GM19193 (cell line): ENCODE data around the gene ERI3.

Experiments used
- POLR2A ChIP-seq: IDR thresholded peaks from 4 replicates; pipeline ENCODE4 v1.6.1; 2011; ENCODE audit not compliant: insufficient read depth, insufficient read length; ENCODE audit errors: extremely low read depth

Gene ERI3

GRCh38 chr1:44229435-44230167 lies 125.5 kb downstream of the ERI3 start:
- TF ChIP-seq POLR2A, result no peak

- TF ChIP-seq POLR2A, result no peak
Observed at GRCh38 chr1:44228218-44228617, 126.8 kb downstream of the ERI3 start.

GRCh38 chr1:44227211-44227610 lies 127.8 kb downstream of the ERI3 start:
- no peak for TF ChIP-seq POLR2A

GRCh38 chr1:44225761-44226160 lies 129.3 kb downstream of the ERI3 start:
- TF ChIP-seq POLR2A, result no peak

GRCh38 chr1:44223187-44223610 lies 131.9 kb downstream of the ERI3 start:
- TF ChIP-seq POLR2A, result no peak

- peak; percentile 19 for TF ChIP-seq POLR2A
Observed at GRCh38 chr1:44222397-44223186, 132.5 kb downstream of the ERI3 start.

GRCh38 chr1:44221769-44222168 lies 133.3 kb downstream of the ERI3 start:
- no peak for TF ChIP-seq POLR2A

- TF ChIP-seq POLR2A, result no peak
Observed at GRCh38 chr1:44220755-44221154, 134.3 kb downstream of the ERI3 start.

GRCh38 chr1:44220001-44220751 lies 134.9 kb downstream of the ERI3 start:
- no peak for TF ChIP-seq POLR2A

GRCh38 chr1:44219301-44219626 lies 135.8 kb downstream of the ERI3 start:
- TF ChIP-seq POLR2A, result no peak

GRCh38 chr1:44218503-44219300 lies 136.4 kb downstream of the ERI3 start:
- no peak for TF ChIP-seq POLR2A

- no peak for TF ChIP-seq POLR2A
Observed at GRCh38 chr1:44217809-44218410, 137.1 kb downstream of the ERI3 start.

GRCh38 chr1:44213222-44214112 lies 141.6 kb downstream of the ERI3 start, which contains the start of gene DMAP1:
Gene DMAP1, plus strand, starts transcription at chr1:44213471. Its CDS starts 283 bp downstream, at chr1:44213754.
- TF ChIP-seq POLR2A, result peak; percentile 67
